ENCODE data around the gene SIGLEC9.

The SIGLEC9 gene

GRCh38 chr19:51091895-51092873 is 32.5 kb upstream of the SIGLEC9 start (continued):
- TF ChIP-seq ZNF843 (tag by site-specific recombination; IDR thresholded peaks at IDR 0.05) (peak; percentile 72; the same call in 1 of the 2 replicates), PRDM2 (tag by site-specific recombination; IDR thresholded peaks at IDR 0.05; ENCODE audit: borderline replicate concordance) (no peak), ZNF513 (tag by site-specific recombination; IDR thresholded peaks at IDR 0.05) (peak; percentile 52), GFI1B (tag by site-specific recombination; IDR thresholded peaks at IDR 0.05) (no peak), ZSCAN16 (tag by site-specific recombination; IDR thresholded peaks at IDR 0.05) (peak; percentile 81), ZNF391 (tag by site-specific recombination; IDR thresholded peaks at IDR 0.05; ENCODE audit: borderline replicate concordance, low read depth) (no peak), ZNF629 (tag by site-specific recombination; IDR thresholded peaks at IDR 0.05) (no peak), ZNF585B (tag by site-specific recombination; IDR thresholded peaks at IDR 0.05) (no peak), ZNF148 (tag by site-specific recombination; IDR thresholded peaks at IDR 0.05; ENCODE audit: borderline replicate concordance) (0 out of 2 replicates have a peak, but pooled peaks have one; percentile 43), ZNF341 (tag by site-specific recombination; IDR thresholded peaks at IDR 0.05; ENCODE audit: low read depth) (no peak; the same call in 1 of the 2 replicates), ZNF621 (tag by site-specific recombination; IDR thresholded peaks at IDR 0.05) (no peak), INSM2 (tag by site-specific recombination; IDR thresholded peaks at IDR 0.05) (no peak), ZNF157 (tag by site-specific recombination; IDR thresholded peaks at IDR 0.05) (no peak), ZNF24 (tag by site-specific recombination; IDR thresholded peaks at IDR 0.05) (no peak), BCL6B (tag by site-specific recombination; IDR thresholded peaks at IDR 0.05) (no peak), OVOL3 (tag by site-specific recombination; IDR thresholded peaks at IDR 0.05) (0 out of 2 replicates have a peak, but pooled peaks have one; percentile 28), IKZF3 (tag by site-specific recombination; IDR thresholded peaks at IDR 0.05) (peak; percentile 27; the same call in 1 of the 2 replicates), ZBTB26 (tag by site-specific recombination; optimal IDR thresholded peaks at IDR 0.05) (no peak), OSR2 (tag by site-specific recombination; IDR thresholded peaks at IDR 0.05) (peak; percentile 79), SP2 (tag by site-specific recombination; IDR thresholded peaks at IDR 0.05) (no peak), ZBTB49 (tag by site-specific recombination; IDR thresholded peaks at IDR 0.05; ENCODE audit: low read depth) (peak; percentile 96)

All from HEK293 (cell line).